ENCODE data around the gene KRTAP3-3.

DNA sequence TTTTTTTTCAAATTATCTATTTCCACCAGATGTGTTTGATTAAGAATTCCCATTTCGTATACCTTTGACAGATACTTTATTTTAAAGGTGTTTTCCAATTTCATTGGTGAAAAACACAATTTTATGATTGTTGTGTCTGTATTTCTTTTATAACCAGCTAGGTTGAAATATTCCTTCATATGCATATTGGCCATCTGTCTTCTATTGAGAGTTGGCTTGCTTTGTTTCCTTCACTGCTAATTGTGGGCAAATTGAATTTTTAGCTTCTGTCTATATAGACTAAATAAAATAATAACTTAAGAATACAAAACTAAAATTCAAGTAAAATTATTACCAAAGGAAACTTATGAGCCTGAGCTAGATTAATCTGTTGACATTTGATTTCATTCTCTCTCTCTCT is 1.2 kb upstream of the KRTAP3-3 start:
- TF ChIP-seq POLR2A (IDR thresholded peaks at IDR 0.05; ENCODE audit: low read length), result no peak
- TF ChIP-seq GATA1 (IDR thresholded peaks at IDR 0.05; ENCODE audit: low read depth, low read length), result no peak

All from erythroblast (primary cell).